Neural progenitor cell (in vitro differentiated cells): ENCODE results near the gene TIMP3.

Source experiments
- EZH2 ChIP-seq: fragments of 200-600 bp; sonication (generic); IDR thresholded peaks from 2 replicates; pipeline ENCODE4 v1.6.1; 2017; ENCODE audit warnings: antibody characterized with exemption, mild to moderate bottlenecking, moderate library complexity
- TF ChIP-seq, protein P1 (sequence below): fragments of 200-600 bp; sonication (generic); IDR thresholded peaks from 2 replicates; pipeline ENCODE4 v1.5.1; 2017; ENCODE audit warnings: antibody characterized with exemption, mild to moderate bottlenecking

DNA sequence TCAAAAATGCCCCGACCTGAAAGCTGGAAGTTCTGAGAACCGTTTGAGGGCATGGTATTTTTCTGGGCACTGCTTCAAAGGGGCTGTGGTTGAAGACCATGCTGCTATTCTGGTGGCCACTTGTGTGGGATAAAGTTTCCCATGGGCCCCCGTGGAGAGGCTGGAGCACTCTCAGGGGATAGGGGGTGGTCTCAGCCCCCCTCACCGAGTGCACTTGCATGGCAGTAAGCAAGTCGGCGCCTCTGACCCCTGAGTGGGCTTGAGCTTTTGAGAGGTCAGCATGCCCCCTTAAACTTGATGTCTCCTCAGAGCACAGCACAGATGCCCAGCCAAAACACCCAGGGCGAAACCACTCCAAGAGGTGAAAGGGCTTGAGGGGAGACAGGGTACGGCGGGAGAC is 35.6 kb downstream of the TIMP3 start:
- TF ChIP-seq, protein P1, sequence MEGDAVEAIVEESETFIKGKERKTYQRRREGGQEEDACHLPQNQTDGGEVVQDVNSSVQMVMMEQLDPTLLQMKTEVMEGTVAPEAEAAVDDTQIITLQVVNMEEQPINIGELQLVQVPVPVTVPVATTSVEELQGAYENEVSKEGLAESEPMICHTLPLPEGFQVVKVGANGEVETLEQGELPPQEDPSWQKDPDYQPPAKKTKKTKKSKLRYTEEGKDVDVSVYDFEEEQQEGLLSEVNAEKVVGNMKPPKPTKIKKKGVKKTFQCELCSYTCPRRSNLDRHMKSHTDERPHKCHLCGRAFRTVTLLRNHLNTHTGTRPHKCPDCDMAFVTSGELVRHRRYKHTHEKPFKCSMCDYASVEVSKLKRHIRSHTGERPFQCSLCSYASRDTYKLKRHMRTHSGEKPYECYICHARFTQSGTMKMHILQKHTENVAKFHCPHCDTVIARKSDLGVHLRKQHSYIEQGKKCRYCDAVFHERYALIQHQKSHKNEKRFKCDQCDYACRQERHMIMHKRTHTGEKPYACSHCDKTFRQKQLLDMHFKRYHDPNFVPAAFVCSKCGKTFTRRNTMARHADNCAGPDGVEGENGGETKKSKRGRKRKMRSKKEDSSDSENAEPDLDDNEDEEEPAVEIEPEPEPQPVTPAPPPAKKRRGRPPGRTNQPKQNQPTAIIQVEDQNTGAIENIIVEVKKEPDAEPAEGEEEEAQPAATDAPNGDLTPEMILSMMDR, result no peak
- no peak for TF ChIP-seq EZH2
